Measurements from ENCODE around the gene CPXM2. TPM values are rescaled to one million over a fixed set of nuclear protein-coding genes. Genes with fewer than 3 reads are reported as not detected.

The CPXM2 gene
- polyA plus RNA-seq, 2 donors = 1.5 to 4.2 TPM

DNA sequence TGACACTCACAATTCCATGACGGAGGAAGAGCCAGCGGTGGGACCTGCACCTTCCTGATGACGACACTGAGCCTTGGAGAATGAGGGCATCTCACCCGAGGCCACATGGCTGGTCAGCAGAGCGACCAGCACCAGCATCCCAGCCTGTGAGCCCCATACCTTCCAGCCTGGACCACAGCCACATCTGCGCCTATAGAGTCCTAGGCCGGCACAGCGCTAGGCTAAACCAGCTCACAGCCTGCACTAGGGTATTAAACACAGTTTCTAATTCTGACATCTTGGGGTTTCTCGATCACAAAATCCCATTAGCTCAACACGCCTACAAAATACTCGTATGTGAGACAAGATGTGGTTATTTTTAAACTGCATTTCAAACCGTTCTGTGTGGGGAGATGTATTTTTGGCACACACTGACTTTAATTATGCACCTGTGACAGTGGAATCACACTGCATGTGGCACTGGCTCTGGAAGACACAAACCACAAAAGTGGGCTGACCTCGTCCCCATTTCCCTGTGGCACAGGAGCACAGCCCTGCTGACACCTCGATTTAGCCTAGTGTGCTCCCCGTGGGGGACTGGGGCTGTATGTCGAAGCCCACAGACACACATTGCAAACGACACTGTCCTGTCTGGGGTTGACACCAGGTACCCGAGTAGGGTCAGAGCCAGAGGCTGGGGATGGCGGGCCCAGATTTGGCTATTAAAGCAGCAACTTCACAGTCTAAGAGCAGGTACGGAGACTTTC lies 32.5 kb downstream of the CPXM2 start:
- 85 to 86% methylated on average over 20 of the region's 20 CpGs for WGBS, 2 donors
- Histone ChIP-seq H3K27me3 (ENCODE audit: control insufficient read depth in 1 of 2, insufficient read depth in 2 of 2, low read length in 2 of 2) (no peaks in the 10 kb centered on the region), H3K27ac (ENCODE audit: low read depth in 2 of 2, low read length in 1 of 2) (no peak overlapping the region), H3K4me1 (ENCODE audit: control insufficient read depth in 2 of 2, insufficient read depth in 2 of 2, low read length in 1 of 2) (peaks cover 16% of the 10 kb centered on the region in 2 donors), H3K36me3 (ENCODE audit: control insufficient read depth in 2 of 2, insufficient read depth in 2 of 2, low read length in 1 of 2) (no peaks in the 10 kb centered on the region), H3K9me3 (ENCODE audit: control insufficient read depth in 2 of 2, insufficient read depth in 1 of 2, low read depth in 1 of 2, low read length in 1 of 2) (no peaks in the 10 kb centered on the region), H3K4me3 (ENCODE audit: low read depth in 1 of 2, low read length in 2 of 2) (no peak overlapping the region)

DNA sequence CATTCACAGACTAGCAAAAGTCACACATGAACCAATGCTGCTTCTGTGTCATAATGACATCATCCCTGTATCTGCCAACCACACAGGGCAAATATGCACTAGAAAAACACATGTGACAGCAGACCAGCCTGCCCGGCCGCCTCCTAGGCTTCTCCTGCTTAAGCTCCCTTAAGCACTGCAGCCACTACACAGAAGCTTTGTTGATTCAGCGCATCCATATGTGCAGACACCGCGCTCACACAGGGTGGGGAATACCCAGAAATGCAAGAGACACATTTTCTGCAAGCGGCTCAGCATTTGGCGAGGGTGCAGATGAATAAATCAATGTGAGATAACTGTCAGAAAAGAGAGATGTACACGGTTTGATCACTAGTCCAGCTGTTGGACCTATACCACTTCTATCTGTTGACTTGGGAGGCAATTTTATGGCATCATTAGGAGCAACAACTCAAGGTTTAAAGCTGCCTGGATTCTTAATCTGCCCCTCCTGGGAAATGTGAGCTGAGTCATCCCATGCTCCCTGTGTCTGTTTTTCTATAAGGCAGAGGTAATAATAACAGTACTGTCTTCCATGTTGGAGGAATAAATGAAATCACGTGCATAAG lies 33.4 kb downstream of the CPXM2 start:
- peaks cover 7% of the 10 kb centered on the region in 2 donors for H3K4me1 ChIP-seq (ENCODE audit: control insufficient read depth in 2 of 2, insufficient read depth in 2 of 2, low read length in 1 of 2)
- H3K4me3 ChIP-seq (ENCODE audit: low read depth in 1 of 2, low read length in 2 of 2) = no peak overlapping the region
- H3K27me3 ChIP-seq (ENCODE audit: control insufficient read depth in 1 of 2, insufficient read depth in 2 of 2, low read length in 2 of 2) = no peaks in the 10 kb centered on the region
- no peaks in the 10 kb centered on the region for H3K36me3 ChIP-seq (ENCODE audit: control insufficient read depth in 2 of 2, insufficient read depth in 2 of 2, low read length in 1 of 2)
- H3K9me3 ChIP-seq (ENCODE audit: control insufficient read depth in 2 of 2, insufficient read depth in 1 of 2, low read depth in 1 of 2, low read length in 1 of 2) = no peaks in the 10 kb centered on the region
- peak overlapping the region in 1 of 2 donors; percentile 85 for H3K27ac ChIP-seq (ENCODE audit: low read depth in 2 of 2, low read length in 1 of 2)
- 48 to 52% methylated on average over 9 of the region's 9 CpGs for WGBS, 2 donors

GRCh38 chr10:123857616-123858015 lies 34.0 kb downstream of the CPXM2 start:
- H3K36me3 ChIP-seq (ENCODE audit: control insufficient read depth in 2 of 2, insufficient read depth in 2 of 2, low read length in 1 of 2) = no peaks in the 10 kb centered on the region

GRCh38 chr10:123855008-123855684 lies 36.5 kb downstream of the CPXM2 start:
- H3K9me3 ChIP-seq (ENCODE audit: control insufficient read depth in 2 of 2, insufficient read depth in 1 of 2, low read depth in 1 of 2, low read length in 1 of 2) = no peaks in the 10 kb centered on the region
- no peaks in the 10 kb centered on the region for H3K36me3 ChIP-seq (ENCODE audit: control insufficient read depth in 2 of 2, insufficient read depth in 2 of 2, low read length in 1 of 2)
- H3K4me1 ChIP-seq (ENCODE audit: control insufficient read depth in 2 of 2, insufficient read depth in 2 of 2, low read length in 1 of 2) = peaks cover 4% of the 10 kb centered on the region in 2 donors
- no peak overlapping the region for H3K27ac ChIP-seq (ENCODE audit: low read depth in 2 of 2, low read length in 1 of 2)
- WGBS, 2 donors = 62 to 71% methylated on average over 7 of the region's 7 CpGs
- no peaks in the 10 kb centered on the region for H3K27me3 ChIP-seq (ENCODE audit: control insufficient read depth in 1 of 2, insufficient read depth in 2 of 2, low read length in 2 of 2)
- H3K4me3 ChIP-seq (ENCODE audit: low read depth in 1 of 2, low read length in 2 of 2) = no peak overlapping the region

More at GRCh38 chr10:123857616-123858015, 34.0 kb downstream of the CPXM2 start:
- H3K27me3 ChIP-seq (ENCODE audit: control insufficient read depth in 1 of 2, insufficient read depth in 2 of 2, low read length in 2 of 2) = no peaks in the 10 kb centered on the region
- no peaks in the 10 kb centered on the region for H3K9me3 ChIP-seq (ENCODE audit: control insufficient read depth in 2 of 2, insufficient read depth in 1 of 2, low read depth in 1 of 2, low read length in 1 of 2)
- peak overlapping the region in 1 of 2 donors; percentile 85 for H3K27ac ChIP-seq (ENCODE audit: low read depth in 2 of 2, low read length in 1 of 2)
- 93 to 95% methylated on average over 19 of the region's 19 CpGs for WGBS, 2 donors
- H3K4me1 ChIP-seq (ENCODE audit: control insufficient read depth in 2 of 2, insufficient read depth in 2 of 2, low read length in 1 of 2) = peaks cover 4% of the 10 kb centered on the region in 2 donors
- no peak overlapping the region for H3K4me3 ChIP-seq (ENCODE audit: low read depth in 1 of 2, low read length in 2 of 2)

GRCh38 chr10:123854498-123854897 lies 37.1 kb downstream of the CPXM2 start:
- no peak overlapping the region for H3K4me3 ChIP-seq (ENCODE audit: low read depth in 1 of 2, low read length in 2 of 2)
- no peaks in the 10 kb centered on the region for H3K9me3 ChIP-seq (ENCODE audit: control insufficient read depth in 2 of 2, insufficient read depth in 1 of 2, low read depth in 1 of 2, low read length in 1 of 2)
- no peaks in the 10 kb centered on the region for H3K36me3 ChIP-seq (ENCODE audit: control insufficient read depth in 2 of 2, insufficient read depth in 2 of 2, low read length in 1 of 2)
- no peaks in the 10 kb centered on the region for H3K27me3 ChIP-seq (ENCODE audit: control insufficient read depth in 1 of 2, insufficient read depth in 2 of 2, low read length in 2 of 2)
- H3K27ac ChIP-seq (ENCODE audit: low read depth in 2 of 2, low read length in 1 of 2) = no peak overlapping the region
- peaks cover 3 to 4% of the 10 kb centered on the region in 2 donors for H3K4me1 ChIP-seq (ENCODE audit: control insufficient read depth in 2 of 2, insufficient read depth in 2 of 2, low read length in 1 of 2)
- 76 to 81% methylated on average over 7 of the region's 7 CpGs for WGBS, 2 donors

GRCh38 chr10:123854003-123854402 lies 37.6 kb downstream of the CPXM2 start:
- Histone ChIP-seq H3K27ac (ENCODE audit: low read depth in 2 of 2, low read length in 1 of 2) (no peak overlapping the region), H3K36me3 (ENCODE audit: control insufficient read depth in 2 of 2, insufficient read depth in 2 of 2, low read length in 1 of 2) (no peaks in the 10 kb centered on the region), H3K4me1 (ENCODE audit: control insufficient read depth in 2 of 2, insufficient read depth in 2 of 2, low read length in 1 of 2) (peaks cover 0 to 4% of the 10 kb centered on the region in 2 donors), H3K4me3 (ENCODE audit: low read depth in 1 of 2, low read length in 2 of 2) (no peak overlapping the region), H3K9me3 (ENCODE audit: control insufficient read depth in 2 of 2, insufficient read depth in 1 of 2, low read depth in 1 of 2, low read length in 1 of 2) (no peaks in the 10 kb centered on the region), H3K27me3 (ENCODE audit: control insufficient read depth in 1 of 2, insufficient read depth in 2 of 2, low read length in 2 of 2) (no peaks in the 10 kb centered on the region)
- 77% methylated on average over 4 of the region's 4 CpGs for WGBS, 2 donors

- no peak overlapping the region for H3K27ac ChIP-seq (ENCODE audit: low read depth in 2 of 2, low read length in 1 of 2)
- H3K4me3 ChIP-seq (ENCODE audit: low read depth in 1 of 2, low read length in 2 of 2) = no peak overlapping the region
- 88 to 90% methylated on average over 7 of the region's 7 CpGs for WGBS, 2 donors
- H3K9me3 ChIP-seq (ENCODE audit: control insufficient read depth in 2 of 2, insufficient read depth in 1 of 2, low read depth in 1 of 2, low read length in 1 of 2) = no peaks in the 10 kb centered on the region
- H3K36me3 ChIP-seq (ENCODE audit: control insufficient read depth in 2 of 2, insufficient read depth in 2 of 2, low read length in 1 of 2) = no peaks in the 10 kb centered on the region
- H3K4me1 ChIP-seq (ENCODE audit: control insufficient read depth in 2 of 2, insufficient read depth in 2 of 2, low read length in 1 of 2) = no peaks in the 10 kb centered on the region
- H3K27me3 ChIP-seq (ENCODE audit: control insufficient read depth in 1 of 2, insufficient read depth in 2 of 2, low read length in 2 of 2) = no peaks in the 10 kb centered on the region
Observed at GRCh38 chr10:123852411-123852951, 39.1 kb downstream of the CPXM2 start.

- WGBS, 2 donors = 46 to 47% methylated on average over 5 of the region's 5 CpGs
- Histone ChIP-seq H3K27me3 (ENCODE audit: control insufficient read depth in 1 of 2, insufficient read depth in 2 of 2, low read length in 2 of 2) (no peaks in the 10 kb centered on the region), H3K4me1 (ENCODE audit: control insufficient read depth in 2 of 2, insufficient read depth in 2 of 2, low read length in 1 of 2) (no peaks in the 10 kb centered on the region), H3K4me3 (ENCODE audit: low read depth in 1 of 2, low read length in 2 of 2) (no peak overlapping the region), H3K36me3 (ENCODE audit: control insufficient read depth in 2 of 2, insufficient read depth in 2 of 2, low read length in 1 of 2) (no peaks in the 10 kb centered on the region), H3K9me3 (ENCODE audit: control insufficient read depth in 2 of 2, insufficient read depth in 1 of 2, low read depth in 1 of 2, low read length in 1 of 2) (no peaks in the 10 kb centered on the region), H3K27ac (ENCODE audit: low read depth in 2 of 2, low read length in 1 of 2) (no peak overlapping the region)
Observed at GRCh38 chr10:123848564-123849457, 42.8 kb downstream of the CPXM2 start.
